Body of pancreas (tissue), 4 donors: Measurements from ENCODE around the gene NCR2.

Source experiments
- CTCF ChIP-seq, 7 experiments: fragments of 450-650 bp in 4 of 7; fragments of 200-600 bp in 3 of 7; sonication (generic) in 3 of 7; IDR thresholded peaks; one replicate each; pipeline ENCODE4 v1.5.1; 2016 to 2019; ENCODE audit warnings: antibody characterized with exemption in 7 of 7
- POLR2A ChIP-seq, 3 donors: fragments of 450-650 bp; IDR thresholded peaks; one replicate each; pipeline ENCODE4 v1.6.1; 2016; ENCODE audit warnings: antibody characterized with exemption in 3 of 3, mild to moderate bottlenecking in 2 of 3

DNA sequence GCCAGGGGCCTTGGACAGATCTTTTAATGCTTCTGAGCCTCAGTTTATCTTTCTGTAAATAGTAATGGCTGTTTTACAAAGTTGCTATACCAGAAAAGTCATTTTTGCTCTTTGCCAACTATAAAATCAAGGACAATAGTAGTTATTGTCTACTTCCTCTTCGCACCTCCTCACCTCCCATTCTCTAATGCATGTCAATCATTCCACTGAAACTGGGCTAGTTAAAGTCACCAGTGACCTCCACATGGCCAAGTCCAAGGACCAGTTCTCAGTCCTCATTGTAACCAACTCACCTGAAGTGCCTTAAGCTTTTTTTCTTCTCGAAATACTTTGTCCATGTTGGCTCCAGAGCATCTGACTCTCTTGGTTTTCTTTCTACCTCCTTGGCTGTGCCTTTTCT, 51.2 kb downstream of the NCR2 start:
- TF ChIP-seq CTCF (IDR thresholded peaks at IDR 0.05) (no peak), POLR2A (IDR thresholded peaks at IDR 0.05) (no peak)
